Prostate gland (tissue), 2 donors: Measurements from ENCODE around the gene DMD.

Experiments
- POLR2A ChIP-seq: fragments of 450-650 bp; IDR thresholded peaks from one replicate; pipeline ENCODE4 v1.6.1; 2016; ENCODE audit warnings: antibody characterized with exemption, mild to moderate bottlenecking
- POLR2AphosphoS5 ChIP-seq: sonication (generic); formaldehyde crosslinking; IDR thresholded peaks from one replicate; pipeline ENCODE4 v1.6.1; 2017; ENCODE audit warnings: antibody characterized with exemption
- TF ChIP-seq, protein P1 (sequence below), 4 experiments: fragments of 200-600 bp in 2 of 4; fragments of 450-650 bp in 2 of 4; sonication (generic) in 2 of 4; IDR thresholded peaks; 1 replicate in 3 of 4; 2 replicates in 1 of 4; pipeline ENCODE4 v1.5.1; 2016 to 2019; ENCODE audit warnings: antibody characterized with exemption in 4 of 4, mild to moderate bottlenecking in 2 of 4, moderate library complexity in 2 of 4

DNA sequence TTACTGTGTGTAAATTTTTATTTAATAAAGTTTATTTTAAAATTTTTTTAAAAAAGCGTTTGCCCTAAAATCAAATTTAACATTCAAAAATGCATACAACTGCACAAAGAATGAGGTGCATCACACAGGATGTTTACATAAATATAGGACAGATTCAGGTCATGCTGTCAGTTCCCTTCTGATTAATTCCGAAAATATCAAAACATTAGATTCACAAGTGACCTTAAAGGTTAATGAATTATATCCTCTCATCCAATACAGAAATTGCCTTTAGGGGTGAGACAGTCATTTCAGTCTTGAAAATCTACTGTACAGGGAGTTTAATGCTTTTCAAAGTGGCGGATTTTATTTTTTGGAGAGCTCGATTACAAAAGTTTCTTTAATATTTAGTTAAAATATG lies 1930.8 kb downstream of the DMD start:
- TF ChIP-seq, protein P1, sequence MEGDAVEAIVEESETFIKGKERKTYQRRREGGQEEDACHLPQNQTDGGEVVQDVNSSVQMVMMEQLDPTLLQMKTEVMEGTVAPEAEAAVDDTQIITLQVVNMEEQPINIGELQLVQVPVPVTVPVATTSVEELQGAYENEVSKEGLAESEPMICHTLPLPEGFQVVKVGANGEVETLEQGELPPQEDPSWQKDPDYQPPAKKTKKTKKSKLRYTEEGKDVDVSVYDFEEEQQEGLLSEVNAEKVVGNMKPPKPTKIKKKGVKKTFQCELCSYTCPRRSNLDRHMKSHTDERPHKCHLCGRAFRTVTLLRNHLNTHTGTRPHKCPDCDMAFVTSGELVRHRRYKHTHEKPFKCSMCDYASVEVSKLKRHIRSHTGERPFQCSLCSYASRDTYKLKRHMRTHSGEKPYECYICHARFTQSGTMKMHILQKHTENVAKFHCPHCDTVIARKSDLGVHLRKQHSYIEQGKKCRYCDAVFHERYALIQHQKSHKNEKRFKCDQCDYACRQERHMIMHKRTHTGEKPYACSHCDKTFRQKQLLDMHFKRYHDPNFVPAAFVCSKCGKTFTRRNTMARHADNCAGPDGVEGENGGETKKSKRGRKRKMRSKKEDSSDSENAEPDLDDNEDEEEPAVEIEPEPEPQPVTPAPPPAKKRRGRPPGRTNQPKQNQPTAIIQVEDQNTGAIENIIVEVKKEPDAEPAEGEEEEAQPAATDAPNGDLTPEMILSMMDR (IDR thresholded peaks at IDR 0.05): no peak
- TF ChIP-seq POLR2A: no peak
- TF ChIP-seq POLR2AphosphoS5: no peak
